Ascending aorta (tissue), 2 donors: ENCODE data around the gene SLC35B2. TPM values are rescaled to one million over a fixed set of nuclear protein-coding genes. Genes with fewer than 3 reads are reported as not detected.
A peak's percentile ranks its signal among the peaks of the same experiment; 100 is the strongest.

Experiments used
- DNase-seq, 2 donors: peaks; one replicate each; pipeline ENCODE4 v3.0.0-alpha.2; 2019; ENCODE audit warnings: low spot score in 2 of 2
- H3K27ac ChIP-seq, 2 donors: fragments of 200-600 bp; sonication (generic); one replicate each; pipeline ENCODE4 v1.5.1; 2016 to 2017; ENCODE audit warnings: mild to moderate bottlenecking in 1 of 2
- H3K27me3 ChIP-seq: fragments of 200-600 bp; sonication (generic); one replicate; pipeline ENCODE4 v1.5.1; 2017
- H3K36me3 ChIP-seq, 2 donors: fragments of 200-600 bp; sonication (generic); one replicate each; pipeline ENCODE4 v1.5.1; 2016
- H3K4me1 ChIP-seq, 2 donors: fragments of 200-600 bp; sonication (generic); one replicate each; pipeline ENCODE4 v1.5.1; 2016 to 2017; ENCODE audit warnings: mild to moderate bottlenecking in 1 of 2
- H3K4me3 ChIP-seq, 2 donors: fragments of 200-600 bp; sonication (generic); one replicate each; pipeline ENCODE4 v1.5.1; 2016 to 2017; ENCODE audit warnings: mild to moderate bottlenecking in 1 of 2
- H3K9me3 ChIP-seq, 2 donors: fragments of 200-600 bp; sonication (generic); one replicate each; pipeline ENCODE4 v1.5.1; 2016
- intact Hi-C: fragments of 100-400 bp; cut with DNase I; formaldehyde crosslinking; loops from one replicate; pipeline ENCODE4 v1.15.1; 2023
- total RNA-seq: library from RNA; depleted of rRNA; stranded (reverse); fragments of >200 nt; gene quantifications from one replicate; pipeline ENCODE4 v1.1.0, GENCODE V29; 2016
- TF ChIP-seq, protein P1 (sequence below), 3 experiments: fragments of 200-600 bp in 2 of 3; fragments of 450-650 bp in 1 of 3; sonication (generic) in 2 of 3; IDR thresholded peaks; one replicate each; pipeline ENCODE4 v1.5.1; 2016 to 2019; ENCODE audit warnings: antibody characterized with exemption in 3 of 3, mild to moderate bottlenecking in 1 of 3, moderate library complexity in 1 of 3

SLC35B2 gene
- total RNA-seq, 1 donor from 2014 or later = 9.9 TPM

DNA sequence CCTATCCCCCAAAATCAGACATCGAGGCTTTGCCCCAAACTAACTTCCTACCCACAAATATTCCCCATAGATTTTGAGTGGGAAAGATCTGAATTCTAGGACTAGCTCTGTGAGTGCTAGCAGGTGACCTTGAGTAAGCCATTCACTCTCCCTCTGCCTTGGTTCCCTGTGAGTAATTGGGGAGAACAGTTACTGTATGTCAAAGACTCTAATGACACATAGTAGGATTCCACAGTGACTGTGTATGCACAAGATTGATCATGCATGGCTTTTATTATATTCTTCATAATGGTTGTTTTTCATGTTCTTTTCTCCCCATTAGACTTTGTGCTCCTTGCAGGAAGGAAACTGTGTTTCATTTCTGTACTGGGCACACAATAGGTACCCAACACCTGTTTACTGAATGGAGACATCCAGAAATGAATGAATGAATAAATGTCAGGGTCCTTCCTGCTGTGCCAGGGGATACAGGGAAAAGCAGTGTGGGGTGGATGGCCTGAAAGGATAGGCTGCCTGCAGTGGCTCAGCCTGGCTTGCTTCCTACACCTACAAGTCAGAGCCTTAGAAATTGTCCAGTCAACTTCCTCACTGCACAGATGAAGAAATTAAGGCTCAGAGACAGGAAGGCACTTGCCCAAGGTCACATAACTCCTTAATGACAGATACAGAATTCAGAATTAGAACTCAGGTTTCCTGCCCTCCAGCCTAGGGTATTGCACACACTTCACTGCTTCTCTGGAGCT, 12.0 kb upstream of the SLC35B2 start:
- H3K4me3 ChIP-seq = no peak overlapping the region
- no peak overlapping the region for H3K27ac ChIP-seq
- H3K27me3 ChIP-seq = peaks cover 13% of the 10 kb centered on the region
- H3K4me1 ChIP-seq = peaks cover 3 to 6% of the 10 kb centered on the region in 2 donors
- H3K9me3 ChIP-seq = no peaks in the 10 kb centered on the region
- intact Hi-C loops = loop anchor here (5.0 kb wide), 3 partner anchors 43 to 188 kb away; partner anchors contain the start of genes AARS2 and CDC5L
- DNase-seq = no peak
- TF ChIP-seq, protein P1, sequence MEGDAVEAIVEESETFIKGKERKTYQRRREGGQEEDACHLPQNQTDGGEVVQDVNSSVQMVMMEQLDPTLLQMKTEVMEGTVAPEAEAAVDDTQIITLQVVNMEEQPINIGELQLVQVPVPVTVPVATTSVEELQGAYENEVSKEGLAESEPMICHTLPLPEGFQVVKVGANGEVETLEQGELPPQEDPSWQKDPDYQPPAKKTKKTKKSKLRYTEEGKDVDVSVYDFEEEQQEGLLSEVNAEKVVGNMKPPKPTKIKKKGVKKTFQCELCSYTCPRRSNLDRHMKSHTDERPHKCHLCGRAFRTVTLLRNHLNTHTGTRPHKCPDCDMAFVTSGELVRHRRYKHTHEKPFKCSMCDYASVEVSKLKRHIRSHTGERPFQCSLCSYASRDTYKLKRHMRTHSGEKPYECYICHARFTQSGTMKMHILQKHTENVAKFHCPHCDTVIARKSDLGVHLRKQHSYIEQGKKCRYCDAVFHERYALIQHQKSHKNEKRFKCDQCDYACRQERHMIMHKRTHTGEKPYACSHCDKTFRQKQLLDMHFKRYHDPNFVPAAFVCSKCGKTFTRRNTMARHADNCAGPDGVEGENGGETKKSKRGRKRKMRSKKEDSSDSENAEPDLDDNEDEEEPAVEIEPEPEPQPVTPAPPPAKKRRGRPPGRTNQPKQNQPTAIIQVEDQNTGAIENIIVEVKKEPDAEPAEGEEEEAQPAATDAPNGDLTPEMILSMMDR (IDR thresholded peaks at IDR 0.05) = no peak
- H3K36me3 ChIP-seq = no peaks in the 10 kb centered on the region

DNA sequence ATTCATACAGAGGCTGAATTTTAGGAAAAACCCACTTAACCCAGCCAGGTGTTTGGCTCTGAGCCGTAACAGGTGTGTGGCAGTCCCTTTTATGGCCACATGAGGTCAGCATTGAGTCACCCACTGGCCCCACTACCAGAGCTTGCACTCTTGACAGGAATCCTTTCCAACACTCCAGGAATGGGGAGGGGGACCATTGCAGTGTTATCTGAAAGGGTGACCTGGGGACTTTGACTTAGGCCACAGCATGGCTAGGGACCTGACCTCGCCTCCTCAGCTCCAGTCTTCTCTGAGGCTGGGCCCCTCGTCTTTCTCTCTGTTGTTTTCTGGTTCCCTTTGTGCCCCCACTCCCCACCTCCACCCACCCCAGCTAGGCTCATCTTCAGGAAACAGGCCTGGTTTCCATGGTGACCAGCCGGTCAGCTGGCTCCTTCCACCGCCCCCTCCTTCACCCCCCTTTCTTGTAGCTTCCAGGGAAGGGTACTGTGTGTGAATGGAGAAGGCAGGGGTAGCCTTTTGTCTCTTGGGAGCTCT, 10.8 kb upstream of the SLC35B2 start:
- intact Hi-C loops = loop anchor here (1.0 to 5.0 kb wide), 4 partner anchors 44 to 189 kb away; partner anchors contain the start of genes AARS2 and CDC5L
- no peak overlapping the region for H3K4me3 ChIP-seq
- DNase-seq = no peak
- H3K4me1 ChIP-seq = peaks cover 14 to 18% of the 10 kb centered on the region in 2 donors
- peaks cover 13% of the 10 kb centered on the region for H3K27me3 ChIP-seq
- H3K9me3 ChIP-seq = no peaks in the 10 kb centered on the region
- H3K27ac ChIP-seq = no peak overlapping the region
- no peaks in the 10 kb centered on the region for H3K36me3 ChIP-seq
- TF ChIP-seq, protein P1 (IDR thresholded peaks at IDR 0.05) = peak; percentile 57 to 86 (median 84)

DNA sequence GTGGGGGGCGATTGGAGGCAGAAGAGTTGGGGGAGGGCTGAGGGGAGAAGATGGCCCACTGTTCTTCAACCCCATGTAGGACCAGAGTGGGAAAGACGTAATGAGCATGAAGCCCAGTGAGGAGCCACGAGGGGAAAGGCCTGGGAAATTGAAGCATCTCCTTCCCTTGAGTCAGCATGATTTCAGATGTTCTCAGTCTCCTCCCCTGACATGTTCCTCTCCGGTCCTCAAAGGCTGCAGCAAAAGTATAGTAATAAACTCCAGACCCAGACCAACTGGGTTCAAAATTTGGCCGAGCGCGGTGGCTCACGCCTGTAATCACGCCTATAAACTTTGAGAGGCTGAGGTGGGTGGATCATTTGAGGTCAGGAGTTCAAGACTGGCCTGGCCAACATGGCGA, 9.9 kb upstream of the SLC35B2 start:
- Histone ChIP-seq H3K27me3 (peaks cover 9% of the 10 kb centered on the region), H3K36me3 (no peaks in the 10 kb centered on the region), H3K4me3 (no peak overlapping the region), H3K4me1 (peaks cover 17 to 26% of the 10 kb centered on the region in 2 donors), H3K9me3 (no peaks in the 10 kb centered on the region), H3K27ac (no peak overlapping the region)
- TF ChIP-seq, protein P1 (IDR thresholded peaks at IDR 0.05) = no peak
- no peak for DNase-seq
- intact Hi-C loops = loop anchor here (5.0 kb wide), 3 partner anchors 45 to 190 kb away; partner anchors contain the start of genes AARS2 and CDC5L

DNA sequence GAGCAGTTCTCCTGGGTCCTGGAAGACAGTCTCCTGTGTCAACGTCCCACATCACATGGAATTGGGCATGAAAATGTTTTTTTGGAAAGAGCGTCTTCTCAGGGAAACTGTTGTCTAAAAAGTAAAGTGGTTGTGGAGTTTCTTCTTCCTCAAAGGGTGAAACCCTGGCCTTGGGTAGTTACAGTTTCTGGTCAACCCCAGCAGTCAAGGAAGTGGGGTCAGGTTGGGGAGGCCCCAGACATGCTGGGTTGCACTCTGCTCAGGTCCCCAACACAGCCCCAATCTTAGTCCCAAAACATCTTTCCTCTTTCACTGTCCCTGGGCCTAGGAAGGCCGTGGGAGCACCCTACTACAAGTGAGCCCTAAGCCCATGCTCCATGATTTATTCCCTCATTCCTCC, 9.0 kb upstream of the SLC35B2 start:
- no peaks in the 10 kb centered on the region for H3K9me3 ChIP-seq
- no peak overlapping the region for H3K4me3 ChIP-seq
- H3K27me3 ChIP-seq = peaks cover 6% of the 10 kb centered on the region
- DNase-seq = no peak
- H3K36me3 ChIP-seq = no peaks in the 10 kb centered on the region
- TF ChIP-seq, protein P1 (IDR thresholded peaks at IDR 0.05) = no peak
- H3K4me1 ChIP-seq = peaks cover 17 to 29% of the 10 kb centered on the region in 2 donors
- no peak overlapping the region for H3K27ac ChIP-seq
- intact Hi-C loops = loop anchor here (5.0 kb wide), 3 partner anchors 46 to 191 kb away; partner anchors contain the start of genes AARS2 and CDC5L

DNA sequence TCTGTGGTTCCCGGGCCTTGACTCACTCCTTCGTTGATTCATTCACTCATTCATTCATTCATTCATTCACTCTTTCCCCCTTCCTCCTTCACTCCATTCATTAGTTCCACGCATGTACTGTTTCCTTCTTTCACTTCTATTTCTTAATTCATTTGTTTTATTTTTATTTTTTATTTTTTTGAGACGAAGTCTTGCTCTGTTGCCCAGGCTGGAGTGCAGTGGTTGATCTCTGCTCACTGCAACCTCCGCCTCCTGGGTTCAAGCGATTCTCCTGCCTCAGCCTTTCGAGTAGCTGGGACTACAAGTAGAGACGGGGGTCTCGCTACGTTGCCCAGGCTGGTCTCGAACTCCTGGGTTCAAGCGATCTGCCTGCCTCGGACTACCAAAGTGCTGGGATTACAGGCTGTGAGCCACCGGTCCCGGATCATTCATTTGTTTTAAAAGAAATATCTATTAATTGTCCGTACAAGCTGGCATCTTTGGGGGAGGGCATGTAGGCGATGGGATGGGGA, 8.4 kb upstream of the SLC35B2 start:
- peak overlapping the region; percentile 69 to 73 for H3K4me3 ChIP-seq
- TF ChIP-seq, protein P1 (IDR thresholded peaks at IDR 0.05) = no peak

More for the DNA sequence above, 8.4 kb upstream of the SLC35B2 start:
- Histone ChIP-seq H3K9me3 (no peaks in the 10 kb centered on the region), H3K36me3 (no peaks in the 10 kb centered on the region), H3K4me1 (peaks cover 17 to 29% of the 10 kb centered on the region in 2 donors), H3K27me3 (peaks cover 6% of the 10 kb centered on the region), H3K27ac (peak overlapping the region in 1 of 2 donors; percentile 72)
- DNase-seq = no peak
- intact Hi-C loops = loop anchor here (1.0 to 5.0 kb wide), 5 partner anchors 28 to 192 kb away; partner anchors contain the start of genes AARS2, CDC5L, MRPL14 and TMEM63B
